Thymus (tissue), 11 donors: ENCODE results near the gene ASTN2. TPM values are rescaled to one million over a fixed set of nuclear protein-coding genes. Genes with fewer than 3 reads are reported as not detected.

Experiments
- DNase-seq, 9 donors: peaks; one replicate each; pipeline ENCODE4 v3.0.0-alpha.2; 2013; ENCODE audit warnings: low spot score in 9 of 9, low read depth in 6 of 9, missing footprints in 1 of 9
- H3K27ac ChIP-seq, 2 donors: one replicate each; pipeline ENCODE4 v1.5.1; 2013; ENCODE audit warnings: control low read depth in 1 of 2, low read depth in 1 of 2, low read length in 1 of 2, mild to moderate bottlenecking in 1 of 2, moderate library complexity in 1 of 2
- H3K27me3 ChIP-seq, 2 donors: one replicate each; pipeline ENCODE4 v1.5.1; 2013; ENCODE audit warnings: low read length in 1 of 2; ENCODE audit not compliant: control insufficient read depth in 2 of 2, insufficient read depth in 1 of 2
- H3K36me3 ChIP-seq, 2 donors: one replicate each; pipeline ENCODE4 v1.5.1; 2013; ENCODE audit warnings: low read length in 1 of 2, mild to moderate bottlenecking in 1 of 2, moderate library complexity in 1 of 2; ENCODE audit not compliant: control insufficient read depth in 2 of 2, insufficient read depth in 2 of 2
- H3K4me1 ChIP-seq, 2 donors: one replicate each; pipeline ENCODE4 v1.5.1; 2013; ENCODE audit warnings: low read length in 2 of 2; ENCODE audit not compliant: control insufficient read depth in 2 of 2, insufficient read depth in 2 of 2
- H3K4me3 ChIP-seq, 2 donors: one replicate each; pipeline ENCODE4 v1.5.1; 2013; ENCODE audit warnings: low read length in 2 of 2, control low read depth in 1 of 2, mild to moderate bottlenecking in 1 of 2
- H3K9me3 ChIP-seq, 2 donors: one replicate each; pipeline ENCODE4 v1.5.1; 2013; ENCODE audit warnings: low read length in 1 of 2, mild to moderate bottlenecking in 1 of 2; ENCODE audit not compliant: control insufficient read depth in 2 of 2, insufficient read depth in 1 of 2
- WGBS: extraction: QIAGEN DNeasy Blood & Tissue Kit; methylation state at CpG from one replicate; pipeline ENCODE4 v1.1.7; 2013; 5-methylcytosine and 5-hydroxymethylcytosine counted together
- polyA plus RNA-seq: library from polyadenylated mRNA; stranded (reverse); fragments of 200-250 nt; gene quantifications from one replicate; pipeline ENCODE4 v1.2.3, GENCODE V29; 2013
- total RNA-seq: library from RNA; stranded (reverse); fragments of 120-200 nt; gene quantifications from one replicate; pipeline ENCODE4 v1.2.4, GENCODE V29; 2013
- donor health status: healthy.

Gene ASTN2
- total and polyA plus RNA-seq, 2 donors = 5.8 to 5.9 TPM

- 90% methylated on average over 7 of the region's 7 CpGs for WGBS
- no peak for DNase-seq
- H3K27ac ChIP-seq = no peak overlapping the region
- H3K36me3 ChIP-seq = no peaks in the 10 kb centered on the region
- no peaks in the 10 kb centered on the region for H3K27me3 ChIP-seq
- no peaks in the 10 kb centered on the region for H3K9me3 ChIP-seq
- H3K4me3 ChIP-seq = no peak overlapping the region
- no peaks in the 10 kb centered on the region for H3K4me1 ChIP-seq
Measured at GRCh38 chr9:116653348-116654058, 761.4 kb downstream of the ASTN2 start.

- H3K9me3 ChIP-seq = no peaks in the 10 kb centered on the region
- no peaks in the 10 kb centered on the region for H3K27me3 ChIP-seq
- WGBS = 97% methylated on average over 4 of the region's 4 CpGs
- no peak for DNase-seq
- H3K4me1 ChIP-seq = no peaks in the 10 kb centered on the region
- H3K27ac ChIP-seq = no peak overlapping the region
- no peak overlapping the region for H3K4me3 ChIP-seq
- no peaks in the 10 kb centered on the region for H3K36me3 ChIP-seq
Measured at GRCh38 chr9:116647515-116647809, 767.4 kb downstream of the ASTN2 start.

GRCh38 chr9:116646661-116647514, 768.0 kb downstream of the ASTN2 start:
- peak in 2 of 9 donors; percentile 3 to 5 for DNase-seq

GRCh38 chr9:116644091-116644688, 770.7 kb downstream of the ASTN2 start:
- Histone ChIP-seq H3K27me3 (no peaks in the 10 kb centered on the region), H3K27ac (no peak overlapping the region), H3K4me1 (no peaks in the 10 kb centered on the region), H3K4me3 (no peak overlapping the region), H3K9me3 (no peaks in the 10 kb centered on the region), H3K36me3 (no peaks in the 10 kb centered on the region)
- WGBS = 92% methylated on average over 2 of the region's 2 CpGs
- DNase-seq = no peak

More at GRCh38 chr9:116646661-116647514, 768.0 kb downstream of the ASTN2 start:
- no peaks in the 10 kb centered on the region for H3K27me3 ChIP-seq
- H3K4me1 ChIP-seq = no peaks in the 10 kb centered on the region
- no peaks in the 10 kb centered on the region for H3K9me3 ChIP-seq
- H3K36me3 ChIP-seq = no peaks in the 10 kb centered on the region
- WGBS = 92% methylated on average over 5 of the region's 5 CpGs
- H3K4me3 ChIP-seq = no peak overlapping the region
- H3K27ac ChIP-seq = no peak overlapping the region

- no peak for DNase-seq
- Histone ChIP-seq H3K36me3 (no peaks in the 10 kb centered on the region), H3K27me3 (no peaks in the 10 kb centered on the region), H3K4me1 (no peaks in the 10 kb centered on the region), H3K4me3 (no peak overlapping the region), H3K9me3 (no peaks in the 10 kb centered on the region), H3K27ac (no peak overlapping the region)
- 94% methylated on average over 1 of the region's 1 CpG for WGBS
Measured at GRCh38 chr9:116643691-116644090, 771.2 kb downstream of the ASTN2 start.

GRCh38 chr9:116641292-116642059, 773.4 kb downstream of the ASTN2 start:
- DNase-seq = peak in 1 of 9 donors; percentile 4
- WGBS = 77% methylated on average over 2 of the region's 2 CpGs
- Histone ChIP-seq H3K27me3 (no peaks in the 10 kb centered on the region), H3K27ac (no peak overlapping the region), H3K4me1 (no peaks in the 10 kb centered on the region), H3K4me3 (no peak overlapping the region), H3K36me3 (no peaks in the 10 kb centered on the region), H3K9me3 (no peaks in the 10 kb centered on the region)

GRCh38 chr9:116639251-116639741, 775.6 kb downstream of the ASTN2 start:
- no peak for DNase-seq
- Histone ChIP-seq H3K9me3 (no peaks in the 10 kb centered on the region), H3K27me3 (no peaks in the 10 kb centered on the region), H3K4me1 (no peaks in the 10 kb centered on the region), H3K4me3 (no peak overlapping the region), H3K27ac (no peak overlapping the region), H3K36me3 (no peaks in the 10 kb centered on the region)

GRCh38 chr9:116635908-116636307, 778.9 kb downstream of the ASTN2 start:
- 97% methylated on average over 2 of the region's 2 CpGs for WGBS
- Histone ChIP-seq H3K4me3 (no peak overlapping the region), H3K27ac (no peak overlapping the region), H3K4me1 (no peaks in the 10 kb centered on the region), H3K36me3 (no peaks in the 10 kb centered on the region), H3K27me3 (no peaks in the 10 kb centered on the region), H3K9me3 (no peaks in the 10 kb centered on the region)
- DNase-seq = no peak
